ENCODE measurements around the gene GRIN3A.
A peak's percentile ranks its signal among the peaks of the same experiment; 100 is the strongest.

DNA sequence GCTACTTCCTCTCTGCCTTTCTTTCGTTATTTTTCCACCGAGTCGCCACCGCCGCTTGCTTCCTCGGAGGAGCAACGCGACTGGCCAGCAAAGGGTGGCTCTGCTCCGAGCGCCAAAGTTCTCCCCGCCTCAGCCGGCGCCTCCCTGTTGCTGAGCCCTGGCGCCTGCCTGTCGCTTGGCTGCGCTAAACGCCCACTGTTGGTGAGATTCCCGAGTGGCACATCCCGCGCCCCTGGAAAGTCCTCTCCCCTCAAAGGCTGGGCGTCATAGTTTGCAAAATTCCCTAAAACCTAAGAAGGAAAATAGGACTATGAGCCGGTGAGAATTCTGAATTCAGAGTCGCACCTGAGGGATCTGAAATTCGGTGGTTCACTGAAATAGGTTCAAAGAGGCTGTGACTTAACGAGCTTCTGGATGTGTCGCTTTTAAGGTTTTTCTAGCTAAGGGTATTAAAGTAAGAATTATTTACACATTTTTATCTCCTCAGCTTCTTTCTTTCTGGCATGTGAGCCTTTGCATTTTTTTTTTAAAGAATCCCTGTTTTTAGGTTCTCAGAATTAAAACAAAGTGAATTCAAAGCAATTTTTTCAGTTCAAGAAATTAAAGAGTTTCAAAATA lies at the start of gene GRIN3A:
- TF ChIP-seq, protein P1, sequence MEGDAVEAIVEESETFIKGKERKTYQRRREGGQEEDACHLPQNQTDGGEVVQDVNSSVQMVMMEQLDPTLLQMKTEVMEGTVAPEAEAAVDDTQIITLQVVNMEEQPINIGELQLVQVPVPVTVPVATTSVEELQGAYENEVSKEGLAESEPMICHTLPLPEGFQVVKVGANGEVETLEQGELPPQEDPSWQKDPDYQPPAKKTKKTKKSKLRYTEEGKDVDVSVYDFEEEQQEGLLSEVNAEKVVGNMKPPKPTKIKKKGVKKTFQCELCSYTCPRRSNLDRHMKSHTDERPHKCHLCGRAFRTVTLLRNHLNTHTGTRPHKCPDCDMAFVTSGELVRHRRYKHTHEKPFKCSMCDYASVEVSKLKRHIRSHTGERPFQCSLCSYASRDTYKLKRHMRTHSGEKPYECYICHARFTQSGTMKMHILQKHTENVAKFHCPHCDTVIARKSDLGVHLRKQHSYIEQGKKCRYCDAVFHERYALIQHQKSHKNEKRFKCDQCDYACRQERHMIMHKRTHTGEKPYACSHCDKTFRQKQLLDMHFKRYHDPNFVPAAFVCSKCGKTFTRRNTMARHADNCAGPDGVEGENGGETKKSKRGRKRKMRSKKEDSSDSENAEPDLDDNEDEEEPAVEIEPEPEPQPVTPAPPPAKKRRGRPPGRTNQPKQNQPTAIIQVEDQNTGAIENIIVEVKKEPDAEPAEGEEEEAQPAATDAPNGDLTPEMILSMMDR (IDR thresholded peaks at IDR 0.05) = peak; percentile 49
- no peak for TF ChIP-seq TCF7L2 (IDR thresholded peaks at IDR 0.05; ENCODE audit: low read depth, low read length)
- TF ChIP-seq POLR2AphosphoS5 (IDR thresholded peaks at IDR 0.05; ENCODE audit: low read depth, low read length) = no peak
- TF ChIP-seq REST (IDR thresholded peaks at IDR 0.05; ENCODE audit: insufficient read depth in 1 of 2, low read depth in 2 of 2, low read length in 1 of 2) = no peak
- TF ChIP-seq SIN3A (IDR thresholded peaks at IDR 0.05; ENCODE audit: borderline replicate concordance, insufficient read depth, low read depth, low read length) = no peak

Measured in Panc1 (cell line).